Measurements from ENCODE around the gene HNRNPA1.
A peak's percentile ranks its signal among the peaks of the same experiment; 100 is the strongest.
"Not testable (repeated sequence)": the region's sequence is repeated elsewhere in the genome, so short reads cannot be mapped to it uniquely, and the experiment has no call there.

The HNRNPA1 gene

GRCh38 chr12:54277823-54278276, 2.7 kb upstream of the HNRNPA1 start:
- DNase-seq = no peak

- DNase-seq = no peak
Observed at GRCh38 chr12:54279227-54279631, 1.3 kb upstream of the HNRNPA1 start.

DNA sequence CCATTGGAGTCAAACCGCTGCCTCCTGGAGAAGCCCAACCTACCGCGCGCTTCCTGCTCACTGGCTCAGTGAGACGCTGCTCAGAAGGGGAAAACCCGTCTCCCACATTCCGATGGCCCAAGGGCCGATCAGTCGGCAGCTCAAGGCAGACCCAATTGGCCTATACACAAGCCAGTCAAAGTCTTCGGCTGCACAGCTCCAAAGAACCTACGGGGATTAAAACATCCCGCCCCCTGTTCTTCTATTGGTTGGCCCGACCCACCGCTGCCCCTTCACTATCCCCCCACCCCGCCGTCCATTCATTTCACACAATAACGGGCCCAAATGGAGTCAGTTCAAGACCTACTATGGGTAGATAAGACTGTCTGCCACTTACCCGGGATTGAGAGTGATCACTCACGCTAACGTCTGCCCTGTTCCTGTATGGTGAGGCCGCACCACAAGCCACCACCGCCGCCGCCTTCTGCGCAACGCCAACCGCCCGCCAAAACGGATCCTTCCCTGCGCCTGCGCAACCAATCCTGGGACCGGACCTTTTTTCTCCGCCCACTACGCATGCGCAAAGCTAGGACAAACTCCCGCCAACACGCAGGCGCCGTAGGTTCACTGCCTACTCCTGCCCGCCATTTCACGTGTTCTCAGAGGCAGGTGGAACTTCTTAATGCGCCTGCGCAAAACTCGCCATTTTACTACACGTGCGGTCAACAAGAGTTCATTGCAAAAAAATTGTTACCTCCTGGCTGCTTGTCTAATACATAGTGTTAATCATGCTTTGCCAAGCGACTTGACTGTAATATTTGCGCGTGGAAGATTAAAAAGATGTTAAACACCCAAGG, 676 bp upstream of the HNRNPA1 start, which contains the start of gene CBX5:
Gene CBX5 (minus strand): TSS at position 491 of the 836 bp plus-strand sequence. CDS start 22,472 bp downstream, outside the sequence.
- DNase-seq = peak; percentile 99

GRCh38 chr12:54281261-54281638, 724 bp downstream of the HNRNPA1 start:
- not testable (repeated sequence) for DNase-seq

DNA sequence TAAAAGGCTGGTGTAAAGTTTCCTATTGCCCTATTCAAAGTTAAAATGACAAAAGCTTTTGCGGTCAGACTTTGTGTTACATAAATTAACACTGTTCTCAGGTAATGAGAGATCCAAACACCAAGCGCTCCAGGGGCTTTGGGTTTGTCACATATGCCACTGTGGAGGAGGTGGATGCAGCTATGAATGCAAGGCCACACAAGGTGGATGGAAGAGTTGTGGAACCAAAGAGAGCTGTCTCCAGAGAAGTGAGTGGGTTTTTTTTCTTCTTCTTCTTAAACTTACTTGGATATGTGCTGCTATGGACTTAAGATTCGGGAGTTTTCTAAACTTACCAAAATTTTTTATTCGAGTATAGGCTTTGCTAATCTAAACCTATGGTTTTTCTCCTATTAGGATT, 1.2 kb downstream of the HNRNPA1 start:
- DNase-seq = not testable (repeated sequence)

GRCh38 chr12:54282949-54283593, 2.5 kb downstream of the HNRNPA1 start:
- no peak for DNase-seq

GRCh38 chr12:54284070-54284780, 3.7 kb downstream of the HNRNPA1 start:
- DNase-seq = not testable (repeated sequence)

- DNase-seq = no peak
Observed at GRCh38 chr12:54285150-54286041, 4.9 kb downstream of the HNRNPA1 start.

- DNase-seq = no peak
Observed at GRCh38 chr12:54286042-54287030, 5.8 kb downstream of the HNRNPA1 start.

DNA sequence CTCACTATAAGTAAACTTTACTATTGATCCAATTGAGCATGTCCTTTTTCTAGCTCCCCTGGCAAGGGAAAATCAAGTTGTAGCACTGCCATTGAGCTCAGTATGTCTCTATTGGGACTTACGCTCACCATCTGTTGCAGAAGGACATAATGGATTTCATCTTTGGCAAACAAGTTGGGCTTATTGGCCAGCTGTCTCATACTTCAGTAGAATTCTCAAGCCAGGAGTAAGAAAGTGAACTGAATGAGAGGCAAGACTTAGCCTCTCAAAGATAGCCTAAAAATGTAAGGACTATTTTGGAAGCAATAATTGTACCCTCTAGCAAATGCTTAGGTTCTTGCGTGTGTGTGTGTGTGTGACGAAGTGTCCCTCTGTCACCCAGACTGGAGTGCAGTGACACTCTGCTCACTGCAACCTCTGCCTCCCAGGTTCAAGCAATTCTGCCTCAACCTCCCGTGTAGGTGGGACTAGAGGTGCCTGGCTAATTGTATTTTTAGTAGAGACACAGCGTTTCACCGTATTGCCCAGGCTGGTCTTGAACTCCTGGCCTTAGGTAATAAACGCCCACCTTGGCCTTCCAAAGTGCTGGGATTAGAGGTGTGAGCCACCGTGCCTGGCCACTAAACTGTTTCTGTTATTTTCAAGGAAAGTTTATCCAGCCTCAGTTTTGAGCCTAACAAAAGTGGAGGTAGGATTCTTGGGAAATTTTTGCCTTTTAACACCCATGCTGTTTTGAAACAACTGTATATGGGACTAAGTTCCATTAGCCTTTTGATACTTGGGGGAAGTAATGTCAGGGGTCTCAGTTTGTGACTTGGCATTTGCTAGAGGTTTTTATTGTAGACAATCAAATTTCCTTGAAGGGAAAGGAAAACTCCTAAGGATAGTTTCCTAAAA, 7.0 kb downstream of the HNRNPA1 start:
- no peak for DNase-seq

- no peak for DNase-seq
Observed at GRCh38 chr12:54292083-54292930, 11.8 kb downstream of the HNRNPA1 start.

DNA sequence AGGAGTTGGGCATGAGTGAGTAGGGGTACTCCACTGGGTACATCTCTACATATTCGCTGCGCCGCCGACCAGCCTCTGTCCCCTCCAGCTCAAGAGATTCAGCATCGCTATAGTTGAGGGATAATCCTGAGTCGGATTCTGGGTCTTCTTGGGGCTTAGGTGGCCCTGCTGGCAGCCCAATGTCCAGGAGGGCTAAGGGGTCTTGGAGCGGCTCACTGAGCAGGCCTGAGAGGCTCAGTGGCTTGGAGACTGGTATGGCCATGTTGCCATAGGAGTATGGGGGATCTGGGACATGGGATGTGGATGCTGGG, 12.4 kb downstream of the HNRNPA1 start:
- no peak for DNase-seq

GRCh38 chr12:54294152-54294952, 13.8 kb downstream of the HNRNPA1 start:
- peak; percentile 60 for DNase-seq

- DNase-seq = no peak
Observed at GRCh38 chr12:54294953-54295566, 14.5 kb downstream of the HNRNPA1 start.

DNA sequence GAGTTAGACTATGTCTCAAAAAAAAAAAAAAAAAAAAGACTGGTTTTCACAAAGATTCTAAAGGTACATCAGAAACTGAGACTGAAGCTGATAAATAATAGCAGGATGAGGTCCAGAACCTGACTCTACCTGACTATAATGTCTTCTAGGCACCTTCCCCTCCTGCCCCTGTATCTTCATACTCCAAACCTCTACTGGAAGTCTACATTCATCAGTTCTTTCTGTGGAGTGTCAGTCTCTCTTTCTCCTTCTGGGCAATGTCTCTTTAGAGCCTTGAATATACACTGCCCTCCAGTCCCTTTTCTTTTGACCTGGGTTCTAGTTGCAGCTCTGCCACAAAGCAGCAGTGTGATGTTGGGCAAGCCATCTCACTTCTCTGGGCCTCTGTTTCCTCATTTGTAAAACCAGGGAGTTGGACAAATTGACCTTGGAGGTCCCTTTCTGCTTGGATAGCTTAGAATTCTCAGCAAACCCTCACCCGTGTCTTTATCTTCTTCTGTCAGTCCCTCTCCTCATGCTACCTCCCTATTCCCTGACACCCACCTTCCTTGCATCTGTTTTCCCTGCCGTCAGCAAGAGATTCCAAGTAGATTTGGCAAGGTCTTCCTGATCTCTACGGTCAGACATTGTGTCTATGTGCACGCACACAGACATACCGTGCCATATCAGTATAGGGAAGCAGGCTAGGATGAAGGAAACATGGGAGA, 16.0 kb downstream of the HNRNPA1 start:
- no peak for DNase-seq

- DNase-seq = no peak
Observed at GRCh38 chr12:54298904-54299303, 18.4 kb downstream of the HNRNPA1 start.
